H9 (cell line): ENCODE data around the gene PDGFRB. TPM values are rescaled to one million over a fixed set of nuclear protein-coding genes. Genes with fewer than 3 reads are reported as not detected.

Experiments used
- DNase-seq: peaks from one replicate; pipeline ENCODE4 v3.0.0-alpha.2; 2017
- H2AFZ ChIP-seq: one replicate; pipeline ENCODE4 v1.6.1; 2013; ENCODE audit warnings: mild to moderate bottlenecking, low read length, control low read depth, moderate library complexity
- H2AK5ac ChIP-seq: 2 replicates; pipeline ENCODE4 v1.6.1; 2013; ENCODE audit warnings: low read length, control low read depth, mixed read lengths; ENCODE audit not compliant: insufficient read length
- H2BK120ac ChIP-seq: one replicate; pipeline ENCODE4 v1.6.1; 2013; ENCODE audit warnings: low read depth, mild to moderate bottlenecking, low read length, control low read depth, inconsistent platforms; ENCODE audit not compliant: poor library complexity, severe bottlenecking
- H2BK12ac ChIP-seq: 2 replicates; pipeline ENCODE4 v1.6.1; 2013; ENCODE audit warnings: low read length, control low read depth, mixed read lengths, low read depth; ENCODE audit not compliant: insufficient read length
- H2BK15ac ChIP-seq: 2 replicates; pipeline ENCODE4 v1.6.1; 2013; ENCODE audit warnings: low read depth, low read length, control low read depth
- H2BK20ac ChIP-seq: one replicate; pipeline ENCODE4 v1.6.1; 2013; ENCODE audit warnings: low read depth, mild to moderate bottlenecking, low read length, control low read depth, inconsistent platforms; ENCODE audit not compliant: poor library complexity, severe bottlenecking
- H2BK5ac ChIP-seq: 2 replicates; pipeline ENCODE4 v1.6.1; 2013; ENCODE audit warnings: low read length, control low read depth, mixed read lengths; ENCODE audit not compliant: insufficient read length
- H3K14ac ChIP-seq: 2 replicates; pipeline ENCODE4 v1.6.1; 2013; ENCODE audit warnings: low read length, control low read depth; ENCODE audit not compliant: insufficient read depth
- H3K18ac ChIP-seq: 2 replicates; pipeline ENCODE4 v1.6.1; 2013; ENCODE audit warnings: low read depth, mild to moderate bottlenecking, mixed read lengths, low read length, control low read depth; ENCODE audit not compliant: insufficient read length
- H3K23ac ChIP-seq: 2 replicates; pipeline ENCODE4 v1.6.1; 2013; ENCODE audit warnings: low read length, control low read depth, mixed read lengths, low read depth; ENCODE audit not compliant: insufficient read length
- H3K23me2 ChIP-seq: 2 replicates; pipeline ENCODE4 v1.6.1; 2013; ENCODE audit warnings: low read depth, mild to moderate bottlenecking, mixed read lengths, low read length, control low read depth; ENCODE audit not compliant: insufficient read length, poor library complexity, severe bottlenecking
- H3K27ac ChIP-seq: 2 replicates; pipeline ENCODE4 v1.5.1; 2013; ENCODE audit warnings: low read length, control low read depth, mixed read lengths, low read depth; ENCODE audit not compliant: insufficient read length
- H3K27me3 ChIP-seq: 2 replicates; pipeline ENCODE4 v1.6.1; 2013; ENCODE audit warnings: low read length, control low read depth, inconsistent platforms; ENCODE audit not compliant: insufficient read depth
- H3K4ac ChIP-seq: 2 replicates; pipeline ENCODE4 v1.6.1; 2013; ENCODE audit warnings: low read depth, mild to moderate bottlenecking, control low read depth, inconsistent platforms, low read length, moderate library complexity
- H3K4me1 ChIP-seq: 2 replicates; pipeline ENCODE4 v1.6.1; 2013; ENCODE audit warnings: low read length, control low read depth, inconsistent platforms; ENCODE audit not compliant: insufficient read depth
- H3K4me2 ChIP-seq: 2 replicates; pipeline ENCODE4 v1.6.1; 2013; ENCODE audit warnings: low read length, control low read depth, mixed read lengths; ENCODE audit not compliant: insufficient read length, insufficient read depth
- H3K56ac ChIP-seq: 2 replicates; pipeline ENCODE4 v1.6.1; 2013; ENCODE audit warnings: low read depth, mild to moderate bottlenecking, mixed read lengths, low read length, control low read depth; ENCODE audit not compliant: insufficient read length
- H3K79me1 ChIP-seq: 2 replicates; pipeline ENCODE4 v1.6.1; 2013; ENCODE audit warnings: low read depth, mild to moderate bottlenecking, moderate library complexity, low read length, control low read depth, inconsistent platforms; ENCODE audit not compliant: insufficient read depth, poor library complexity, severe bottlenecking
- H3K79me2 ChIP-seq: 2 replicates; pipeline ENCODE4 v1.6.1; 2013; ENCODE audit warnings: low read length, control low read depth, inconsistent platforms; ENCODE audit not compliant: insufficient read depth
- H3K9ac ChIP-seq: 2 replicates; pipeline ENCODE4 v1.6.1; 2013; ENCODE audit warnings: low read length, control low read depth, mixed read lengths; ENCODE audit not compliant: insufficient read length; ENCODE audit errors: extremely low read depth
- H3K9me3 ChIP-seq: one replicate; pipeline ENCODE4 v1.6.1; 2013; ENCODE audit warnings: low read depth, low read length, inconsistent platforms; ENCODE audit not compliant: control insufficient read depth
- H3T11ph ChIP-seq: one replicate; pipeline ENCODE4 v1.6.1; 2013; ENCODE audit warnings: mild to moderate bottlenecking, low read length, control low read depth, inconsistent platforms
- H4K20me1 ChIP-seq: one replicate; pipeline ENCODE4 v1.6.1; 2013; ENCODE audit not compliant: control insufficient read depth, insufficient read length, insufficient read depth
- H4K5ac ChIP-seq: 2 replicates; pipeline ENCODE4 v1.6.1; 2013; ENCODE audit warnings: low read depth, mild to moderate bottlenecking, mixed read lengths, low read length, control low read depth; ENCODE audit not compliant: insufficient read length
- H4K8ac ChIP-seq: replicated peaks from 2 replicates; pipeline ENCODE4 v1.6.1; 2013; ENCODE audit warnings: low read length, control low read depth, mixed read lengths, low read depth; ENCODE audit not compliant: insufficient read length
- H4K91ac ChIP-seq: 2 replicates; pipeline ENCODE4 v1.6.1; 2013; ENCODE audit warnings: low read depth, mild to moderate bottlenecking, moderate library complexity, mixed read lengths, low read length, control low read depth; ENCODE audit not compliant: insufficient read length
- H3K27ac Mint-ChIP-seq, 3 experiments: 2 replicates in 2 of 3; 3 replicates in 1 of 3; pipeline ENCODE4 v1.8.0; 2020 to 2021; ENCODE audit warnings: mixed read lengths in 3 of 3, mild to moderate bottlenecking in 1 of 3, moderate library complexity in 1 of 3
- H3K27me3 Mint-ChIP-seq: 2 replicates; pipeline ENCODE4 v1.8.0; 2021; ENCODE audit warnings: low read depth, mild to moderate bottlenecking, moderate library complexity, mixed read lengths
- H3K36me3 Mint-ChIP-seq, 3 experiments: 2 replicates in 2 of 3; 3 replicates in 1 of 3; pipeline ENCODE4 v1.8.0; 2020 to 2021; ENCODE audit warnings: low read depth in 3 of 3, mixed read lengths in 3 of 3; ENCODE audit not compliant: insufficient read depth in 1 of 3
- H3K4me1 Mint-ChIP-seq, 2 experiments: 2 replicates each; pipeline ENCODE4 v1.8.0; 2020; ENCODE audit warnings: mixed read lengths in 2 of 2
- H3K4me3 Mint-ChIP-seq, 2 experiments: 2 replicates in 1 of 2; 3 replicates in 1 of 2; pipeline ENCODE4 v1.8.0; 2020 to 2021; ENCODE audit warnings: mild to moderate bottlenecking in 2 of 2, mixed read lengths in 2 of 2, moderate library complexity in 1 of 2
- H3K9me3 Mint-ChIP-seq, 2 experiments: 2 replicates in 1 of 2; 3 replicates in 1 of 2; pipeline ENCODE4 v1.8.0; 2020; ENCODE audit warnings: mild to moderate bottlenecking in 2 of 2, mixed read lengths in 2 of 2, moderate library complexity in 1 of 2
- WGBS: extraction: QIAGEN DNeasy Blood & Tissue Kit; methylation state at CpG from one replicate; pipeline ENCODE4 v1.1.7; 2013; ENCODE audit warnings: missing lambda C conversion rate, low lambda C conversion rate, mixed read lengths; ENCODE audit not compliant: insufficient read length; ENCODE audit errors: extremely low coverage; 5-methylcytosine and 5-hydroxymethylcytosine counted together
- total RNA-seq: library from RNA; stranded (reverse); gene quantifications from 2 replicates; pipeline ENCODE4 v1.2.1, GENCODE V29; 2021
- TF ChIP-seq, protein P1 (sequence below): fragments of 200-600 bp; sonication (generic); conservative IDR thresholded peaks from 3 replicates; pipeline ENCODE4 v1.8.0; 2021; ENCODE audit warnings: antibody characterized with exemption, mild to moderate bottlenecking

Gene PDGFRB
- total RNA-seq, 1 experiment from 2014 or later, result 2.2 TPM

- WGBS, result no CpG with 5 or more reads among the region's 4 CpGs
- Histone ChIP-seq H2BK20ac (no peak overlapping the region), H3K27ac (no peak overlapping the region), H3K4me1 (peaks cover 5% of the 10 kb centered on the region; the same call in 1 of the 2 replicates), H2AFZ (no peak overlapping the region), H3K9me3 (no peaks in the 10 kb centered on the region), H3K23ac (no peak overlapping the region), H3K4ac (no peak overlapping the region), H2AK5ac (no peak overlapping the region), H2BK5ac (no peak overlapping the region), H2BK12ac (no peak overlapping the region), H3T11ph (no peak overlapping the region), H4K20me1 (no peaks in the 10 kb centered on the region), H3K27me3 (peaks cover 41% of the 10 kb centered on the region), H4K5ac (no peak overlapping the region), H3K79me1 (no peaks in the 10 kb centered on the region), H3K9ac (no peak overlapping the region), H3K79me2 (no peaks in the 10 kb centered on the region), H3K56ac (no peak overlapping the region), H4K91ac (no peak overlapping the region), H3K14ac (no peak overlapping the region), H3K23me2 (peaks cover 9% of the 10 kb centered on the region), H3K18ac (no peak overlapping the region), H2BK15ac (no peak overlapping the region), H2BK120ac (no peak overlapping the region), H3K4me2 (no peak overlapping the region), H4K8ac (no peak overlapping the region)
- Mint-ChIP-seq H3K27me3 (peaks cover 97% of the 10 kb centered on the region), H3K27ac (no peak overlapping the region), H3K4me1 (peaks cover 24 to 36% of the 10 kb centered on the region in 2 experiments), H3K36me3 (no peaks in the 10 kb centered on the region; a peak in 1 of 7 replicates), H3K4me3 (no peak overlapping the region), H3K9me3 (no peaks in the 10 kb centered on the region; a peak in 1 of 5 replicates)
- TF ChIP-seq, protein P1, sequence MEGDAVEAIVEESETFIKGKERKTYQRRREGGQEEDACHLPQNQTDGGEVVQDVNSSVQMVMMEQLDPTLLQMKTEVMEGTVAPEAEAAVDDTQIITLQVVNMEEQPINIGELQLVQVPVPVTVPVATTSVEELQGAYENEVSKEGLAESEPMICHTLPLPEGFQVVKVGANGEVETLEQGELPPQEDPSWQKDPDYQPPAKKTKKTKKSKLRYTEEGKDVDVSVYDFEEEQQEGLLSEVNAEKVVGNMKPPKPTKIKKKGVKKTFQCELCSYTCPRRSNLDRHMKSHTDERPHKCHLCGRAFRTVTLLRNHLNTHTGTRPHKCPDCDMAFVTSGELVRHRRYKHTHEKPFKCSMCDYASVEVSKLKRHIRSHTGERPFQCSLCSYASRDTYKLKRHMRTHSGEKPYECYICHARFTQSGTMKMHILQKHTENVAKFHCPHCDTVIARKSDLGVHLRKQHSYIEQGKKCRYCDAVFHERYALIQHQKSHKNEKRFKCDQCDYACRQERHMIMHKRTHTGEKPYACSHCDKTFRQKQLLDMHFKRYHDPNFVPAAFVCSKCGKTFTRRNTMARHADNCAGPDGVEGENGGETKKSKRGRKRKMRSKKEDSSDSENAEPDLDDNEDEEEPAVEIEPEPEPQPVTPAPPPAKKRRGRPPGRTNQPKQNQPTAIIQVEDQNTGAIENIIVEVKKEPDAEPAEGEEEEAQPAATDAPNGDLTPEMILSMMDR, result no peak
- DNase-seq, result no peak
Measured at GRCh38 chr5:150186897-150187296, 31.3 kb upstream of the PDGFRB start.
